Measurements from ENCODE around the gene PEX12. TPM values are rescaled to one million over a fixed set of nuclear protein-coding genes. Genes with fewer than 3 reads are reported as not detected.

The PEX12 gene
- total and polyA plus RNA-seq, 2 donors (not counting 3 experiments of a cell fraction or from before 2014, with no cell fraction given) = 3.4 to 4.5 TPM

DNA sequence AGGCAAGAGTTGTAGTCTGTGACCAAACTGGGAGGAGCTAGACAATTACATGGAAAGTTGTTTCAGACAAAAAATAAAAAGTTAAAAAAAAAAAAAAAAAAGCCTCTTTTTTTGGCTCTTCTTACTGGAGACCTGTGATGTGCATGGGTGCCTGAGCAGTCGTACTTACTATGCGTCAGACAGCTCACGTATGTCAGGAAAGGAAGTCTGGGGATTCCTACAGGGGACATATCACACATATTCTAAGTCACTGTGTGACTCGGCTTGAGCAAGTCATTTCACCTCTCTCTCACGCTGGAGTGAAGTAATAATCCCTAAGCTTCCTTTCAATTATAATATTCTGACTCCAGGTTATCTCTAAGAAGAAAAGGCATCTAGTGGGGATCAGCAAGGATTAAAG lies 23.7 kb downstream of the PEX12 start:
- no peak for FAIRE-seq
- Histone ChIP-seq H3K27ac (ENCODE audit: insufficient read depth, low read depth, low read length) (no peak overlapping the region), H3K9me1 (replicated peaks; ENCODE audit: control insufficient read depth, extremely low read depth, insufficient read depth, low read length) (no peaks in the 10 kb centered on the region), H3K4me2 (ENCODE audit: insufficient read depth, low read length) (no peak overlapping the region), H4K20me1 (replicated peaks; ENCODE audit: control insufficient read depth, extremely low read depth, insufficient read depth, low read length) (no peaks in the 10 kb centered on the region), H3K9me3 (replicated peaks; ENCODE audit: control insufficient read depth, insufficient read depth, low read length) (no peaks in the 10 kb centered on the region), H3K9ac (replicated peaks; ENCODE audit: extremely low read depth, insufficient read depth, low read length) (no peak overlapping the region), H3K36me3 (ENCODE audit: control insufficient read depth in 2 of 2, extremely low read depth in 1 of 2, insufficient read depth in 2 of 2, low read length in 2 of 2) (no peaks in the 10 kb centered on the region), H3K27me3 (ENCODE audit: control insufficient read depth in 2 of 2, insufficient read depth in 2 of 2, low read length in 2 of 2) (peaks cover 26 to 38% of the 10 kb centered on the region in 2 experiments), H2AFZ (ENCODE audit: low read depth, low read length) (no peak overlapping the region), H3K79me2 (ENCODE audit: control insufficient read depth, insufficient read depth, low read length) (no peaks in the 10 kb centered on the region), H3K4me1 (ENCODE audit: control insufficient read depth, extremely low read depth, insufficient read depth, low read length) (no peaks in the 10 kb centered on the region), H3K4me3 (replicated peaks in 1 of 3; ENCODE audit: insufficient read depth in 1 of 3, low read depth in 1 of 3, low read length in 3 of 3) (no peak overlapping the region)
- TF ChIP-seq POLR2AphosphoS5 (IDR thresholded peaks at IDR 0.05; ENCODE audit: insufficient read depth, low read depth, low read length) (no peak), EZH2 (IDR thresholded peaks at IDR 0.05; ENCODE audit: borderline replicate concordance, low read depth, low read length, severe bottlenecking) (no peak), JUN (IDR thresholded peaks at IDR 0.05; ENCODE audit: borderline replicate concordance, insufficient read depth, insufficient read length, low read depth) (no peak), MAX (IDR thresholded peaks at IDR 0.05; ENCODE audit: insufficient read depth, insufficient read length) (no peak), POLR2A (IDR thresholded peaks at IDR 0.05; ENCODE audit: low read depth, low read length) (no peak), MYC (IDR thresholded peaks at IDR 0.05; ENCODE audit: low read depth, low read length) (no peak), FOS (IDR thresholded peaks at IDR 0.05; ENCODE audit: borderline replicate concordance, insufficient read depth, low read length) (no peak), GATA2 (IDR thresholded peaks at IDR 0.05; ENCODE audit: insufficient read depth, insufficient read length, low read depth, low read length) (no peak)
- TF ChIP-seq, protein P1, sequence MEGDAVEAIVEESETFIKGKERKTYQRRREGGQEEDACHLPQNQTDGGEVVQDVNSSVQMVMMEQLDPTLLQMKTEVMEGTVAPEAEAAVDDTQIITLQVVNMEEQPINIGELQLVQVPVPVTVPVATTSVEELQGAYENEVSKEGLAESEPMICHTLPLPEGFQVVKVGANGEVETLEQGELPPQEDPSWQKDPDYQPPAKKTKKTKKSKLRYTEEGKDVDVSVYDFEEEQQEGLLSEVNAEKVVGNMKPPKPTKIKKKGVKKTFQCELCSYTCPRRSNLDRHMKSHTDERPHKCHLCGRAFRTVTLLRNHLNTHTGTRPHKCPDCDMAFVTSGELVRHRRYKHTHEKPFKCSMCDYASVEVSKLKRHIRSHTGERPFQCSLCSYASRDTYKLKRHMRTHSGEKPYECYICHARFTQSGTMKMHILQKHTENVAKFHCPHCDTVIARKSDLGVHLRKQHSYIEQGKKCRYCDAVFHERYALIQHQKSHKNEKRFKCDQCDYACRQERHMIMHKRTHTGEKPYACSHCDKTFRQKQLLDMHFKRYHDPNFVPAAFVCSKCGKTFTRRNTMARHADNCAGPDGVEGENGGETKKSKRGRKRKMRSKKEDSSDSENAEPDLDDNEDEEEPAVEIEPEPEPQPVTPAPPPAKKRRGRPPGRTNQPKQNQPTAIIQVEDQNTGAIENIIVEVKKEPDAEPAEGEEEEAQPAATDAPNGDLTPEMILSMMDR (IDR thresholded peaks at IDR 0.05; ENCODE audit: extremely low read depth in 1 of 2, insufficient read depth in 1 of 2, low read depth in 1 of 2, low read length in 2 of 2) = no peak
- intact Hi-C loops (cut with micrococcal nuclease) = loop anchor here (1.0 kb wide), 1 partner anchor 193 kb away; no protein-coding TSS in a partner anchor
- no peak for DNase-seq (ENCODE audit: low read depth, low spot score)
- dilution Hi-C loops (cut with MboI; ENCODE audit: extremely low pct_ligation_motif_present, low sequenced_read_pairs) = no loop called here
- no TSS peak for BruUV-seq (replicated peaks)
- ChIA-PET POLR2A (no interaction called here), CTCF (interaction anchor here (0.6 to 2.7 kb wide), 6 partner anchors 10 to 193 kb away, joined by 3 to 35 read pairs (median 10); no protein-coding TSS in a partner anchor)
